GM12878 (cell line): ENCODE data around the gene NEU4. TPM values are rescaled to one million over a fixed set of nuclear protein-coding genes. Genes with fewer than 3 reads are reported as not detected.

Experiments
- ATAC-seq: fragments of 200-7000 bp; cut with Tn5 transposase; 3 replicates; pipeline ENCODE4 v1.9.1; 2020; ENCODE audit warnings: mild to moderate bottlenecking, moderate library complexity
- BruUV-seq: library from RNA; stranded (reverse); fragments of 400-500 nt; replicated peaks from 2 replicates; lab custom pipeline; 2021; lab: Mats Ljungman, UMichigan
- CTCF ChIA-PET: fragments of 300-600 bp; sonication (Branson Sonifier 250); formaldehyde crosslinking; extraction: SDS; loops from one replicate; lab custom pipeline; 2021; ENCODE audit warnings: inconsistent platforms; lab: Yijun Ruan, JAX
- POLR2A ChIA-PET: fragments of 350-600 bp; formaldehyde crosslinking; extraction: SDS; loops from one replicate; lab custom pipeline; 2021; ENCODE audit warnings: inconsistent platforms; lab: Charles Lee
- RAD21 ChIA-PET: fragments of 300-600 bp; sonication (Branson Sonifier 250); formaldehyde crosslinking; loops from one replicate; lab custom pipeline; 2023; ENCODE audit warnings: antibody characterized with exemption; ENCODE audit not compliant: unreplicated experiment; lab: Charles Lee
- SMC1A ChIA-PET: fragments of 300-600 bp; sonication (Branson Sonifier 250); formaldehyde crosslinking; loops from one replicate; lab custom pipeline; 2023; ENCODE audit not compliant: unreplicated experiment, uncharacterized antibody; lab: Charles Lee
- DNase-seq: peaks from one replicate; pipeline ENCODE4 v3.0.0-alpha.2; 2011; ENCODE audit warnings: low read depth, low spot score
- FAIRE-seq: peaks from 3 replicates; lab custom pipeline; 2011; peaks lifted over from hg19 to GRCh38; lab: Jason Lieb, UNC
- H2AFZ ChIP-seq: 2 replicates; pipeline ENCODE4 v1.6.0; 2011; ENCODE audit warnings: low read depth, low read length, control low read depth; ENCODE audit not compliant: control insufficient read depth
- H3K27ac ChIP-seq: 2 replicates; pipeline ENCODE4 v1.5.1; 2011; ENCODE audit warnings: control low read depth; ENCODE audit not compliant: control insufficient read depth, insufficient read depth
- H3K27me3 ChIP-seq, 2 experiments: replicated peaks in 1 of 2; 2 replicates each; pipeline versions ENCODE4 v1.6.0 to v1.6.1; 2011; ENCODE audit warnings: low read length in 1 of 2; ENCODE audit not compliant: control insufficient read depth in 2 of 2, insufficient read depth in 2 of 2
- H3K36me3 ChIP-seq, 2 experiments: 2 replicates each; pipeline ENCODE4 v1.5.1; 2011; ENCODE audit warnings: low read length in 1 of 2; ENCODE audit not compliant: control insufficient read depth in 2 of 2, insufficient read depth in 2 of 2
- H3K4me1 ChIP-seq: 2 replicates; pipeline ENCODE4 v1.6.1; 2011; ENCODE audit warnings: mild to moderate bottlenecking, low read length, moderate library complexity, mixed read lengths; ENCODE audit not compliant: control insufficient read depth, insufficient read depth
- H3K4me2 ChIP-seq: 2 replicates; pipeline ENCODE4 v1.6.0; 2011; ENCODE audit warnings: control low read depth; ENCODE audit not compliant: control insufficient read depth, insufficient read depth
- H3K4me3 ChIP-seq: fragments of 200-600 bp; sonication (generic); 2 replicates; pipeline ENCODE4 v1.5.1; 2016
- H3K79me2 ChIP-seq: 2 replicates; pipeline ENCODE4 v1.6.0; 2011; ENCODE audit warnings: low read length; ENCODE audit not compliant: control insufficient read depth, insufficient read depth
- H3K9ac ChIP-seq: 2 replicates; pipeline ENCODE4 v1.8.0; 2011; ENCODE audit warnings: low read length, control low read depth, mixed read lengths; ENCODE audit not compliant: control insufficient read depth, insufficient read depth
- H3K9me3 ChIP-seq: replicated peaks from 3 replicates; pipeline ENCODE4 v1.5.1; 2011; ENCODE audit warnings: mild to moderate bottlenecking, low read length; ENCODE audit not compliant: control insufficient read depth, insufficient read depth
- H4K20me1 ChIP-seq: 2 replicates; pipeline ENCODE4 v1.6.0; 2011; ENCODE audit not compliant: control insufficient read depth, insufficient read depth
- NBN ChIP-seq: fragments of 450-650 bp; IDR thresholded peaks from 2 replicates; pipeline ENCODE4 v1.6.1; 2016
- NKRF ChIP-seq: fragments of 450-650 bp; conservative IDR thresholded peaks from 2 replicates; pipeline ENCODE4 v1.6.1; 2017; ENCODE audit warnings: mild to moderate bottlenecking, moderate library complexity
- SP1 ChIP-seq: IDR thresholded peaks from one replicate; pipeline ENCODE4 v1.6.1; 2011; ENCODE audit warnings: low read depth, low read length
- SREBF2 ChIP-seq: IDR thresholded peaks from 2 replicates; pipeline ENCODE4 v1.6.1; 2012; ENCODE audit warnings: mild to moderate bottlenecking, low read length
- TCF3 ChIP-seq: IDR thresholded peaks from 2 replicates; pipeline ENCODE4 v1.6.1; 2012; ENCODE audit warnings: low read depth, mild to moderate bottlenecking, low read length, borderline replicate concordance; ENCODE audit not compliant: insufficient read depth
- ZBTB4 ChIP-seq: fragments of 450-650 bp; formaldehyde crosslinking; IDR thresholded peaks from 2 replicates; pipeline ENCODE4 v1.4.0; 2022; ENCODE audit warnings: mild to moderate bottlenecking, moderate library complexity
- ZBTB40 ChIP-seq: fragments of 450-650 bp; IDR thresholded peaks from 2 replicates; pipeline ENCODE4 v1.6.1; 2016; ENCODE audit warnings: mild to moderate bottlenecking, moderate library complexity, borderline replicate concordance
- WGBS: methylation state at CpG from one replicate; pipeline ENCODE4 v1.1.6; 2016; ENCODE audit warnings: low lambda C conversion rate; ENCODE audit not compliant: insufficient replicate concordance, insufficient coverage; ENCODE audit errors: missing lambda C conversion rate; 5-methylcytosine and 5-hydroxymethylcytosine counted together
- in situ Hi-C: fragments of 300-500 bp; cut with MboI; formaldehyde crosslinking; loops from 9 replicates; pipeline ENCODE4 v1.14.3; 2018; ENCODE audit warnings: mixed read lengths
- intact Hi-C: fragments of 100-400 bp; cut with micrococcal nuclease; formaldehyde crosslinking; loops from one replicate; pipeline ENCODE4 v1.14.2; 2022; ENCODE audit not compliant: unreplicated experiment
- polyA plus RNA-seq, 11 experiments: library from polyadenylated mRNA; depleted of rRNA in 4 of 11; unstranded in 6 of 11; stranded (reverse) in 5 of 11; fragments of >200 nt; fragmentation: Nextera tagmentation in 4 of 11; fragmentation: Illumina TruSeq in 1 of 11; extraction: Ambion mirVana in 4 of 11; extraction: Trizol in 1 of 11; gene quantifications; 1 replicate in 1 of 11; 2 replicates in 10 of 11; pipeline versions ENCODE4 v1.2.1 to v1.2.3, GENCODE V29; 2011 to 2016; ENCODE audit warnings: inconsistent platforms in 2 of 11, missing spikeins in 2 of 11, low read depth in 1 of 11
- total RNA-seq, 4 experiments: library from RNA; depleted of rRNA in 3 of 4; stranded (reverse); fragments of >200 nt in 3 of 4; fragmentation: Illumina TruSeq in 1 of 4; extraction: Trizol in 1 of 4; gene quantifications; 2 replicates each; pipeline versions ENCODE4 v1.2.1 to v1.2.3, GENCODE V29; 2013 to 2021
- TF ChIP-seq, protein P1 (sequence below): fragments of 450-650 bp; IDR thresholded peaks from 2 replicates; pipeline ENCODE4 v1.6.1; 2016; ENCODE audit warnings: mild to moderate bottlenecking

NEU4 gene
- total and polyA plus RNA-seq, 10 of the 15 experiments (the other 5 are each of a cell fraction or from before 2014, with no cell fraction given) = 0.01 to 0.28 (median 0.14) TPM; not detected in 5

- no peak for TF ChIP-seq ZBTB40
Observed at GRCh38 chr2:241820625-241821384, 11.8 kb downstream of the NEU4 start (continued).

- SMC1A ChIA-PET = no interaction called here
- CTCF ChIA-PET = interaction anchor here (1.1 kb wide), 1 partner anchor 9 kb away, joined by 3 read pairs; no protein-coding TSS in a partner anchor
- Histone ChIP-seq H3K9me3 (peaks cover 1% of the 10 kb centered on the region; the same call in 1 of the 3 replicates), H3K27me3 (no peaks in the 10 kb centered on the region), H3K4me2 (no peak overlapping the region), H2AFZ (no peak overlapping the region), H3K79me2 (no peaks in the 10 kb centered on the region), H3K9ac (no peak overlapping the region), H3K4me3 (no peak overlapping the region), H3K4me1 (no peaks in the 10 kb centered on the region; the same call in 1 of the 2 replicates), H4K20me1 (no peaks in the 10 kb centered on the region), H3K27ac (no peak overlapping the region), H3K36me3 (no peaks in the 10 kb centered on the region)
- no peak for ATAC-seq
- RAD21 ChIA-PET = no interaction called here
- intact Hi-C loops = no loop called here
- in situ Hi-C loops = no loop called here
- no peak for DNase-seq
- no peak for FAIRE-seq
- POLR2A ChIA-PET = no interaction called here
- no TSS peak for BruUV-seq
- 63% methylated on average over 28 of the region's 28 CpGs for WGBS
- TF ChIP-seq SREBF2 = no peak
- TF ChIP-seq TCF3 = no peak
- TF ChIP-seq, protein P1, sequence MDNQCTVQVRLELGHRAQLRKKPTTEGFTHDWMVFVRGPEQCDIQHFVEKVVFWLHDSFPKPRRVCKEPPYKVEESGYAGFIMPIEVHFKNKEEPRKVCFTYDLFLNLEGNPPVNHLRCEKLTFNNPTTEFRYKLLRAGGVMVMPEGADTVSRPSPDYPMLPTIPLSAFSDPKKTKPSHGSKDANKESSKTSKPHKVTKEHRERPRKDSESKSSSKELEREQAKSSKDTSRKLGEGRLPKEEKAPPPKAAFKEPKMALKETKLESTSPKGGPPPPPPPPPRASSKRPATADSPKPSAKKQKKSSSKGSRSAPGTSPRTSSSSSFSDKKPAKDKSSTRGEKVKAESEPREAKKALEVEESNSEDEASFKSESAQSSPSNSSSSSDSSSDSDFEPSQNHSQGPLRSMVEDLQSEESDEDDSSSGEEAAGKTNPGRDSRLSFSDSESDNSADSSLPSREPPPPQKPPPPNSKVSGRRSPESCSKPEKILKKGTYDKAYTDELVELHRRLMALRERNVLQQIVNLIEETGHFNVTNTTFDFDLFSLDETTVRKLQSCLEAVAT = no peak
- TF ChIP-seq NKRF = no peak
- TF ChIP-seq SP1 = no peak
- TF ChIP-seq ZBTB4 (CRISPR knock-in tag) = no peak
- TF ChIP-seq NBN = no peak
Observed at GRCh38 chr2:241821460-241822263, 12.7 kb downstream of the NEU4 start.
